ENCODE data around the gene RETREG2. TPM values are rescaled to one million over a fixed set of nuclear protein-coding genes. Genes with fewer than 3 reads are reported as not detected.

Gene RETREG2
- total and polyA plus RNA-seq, 2 experiments from 2014 or later, result 13.2 to 41.8 TPM

DNA sequence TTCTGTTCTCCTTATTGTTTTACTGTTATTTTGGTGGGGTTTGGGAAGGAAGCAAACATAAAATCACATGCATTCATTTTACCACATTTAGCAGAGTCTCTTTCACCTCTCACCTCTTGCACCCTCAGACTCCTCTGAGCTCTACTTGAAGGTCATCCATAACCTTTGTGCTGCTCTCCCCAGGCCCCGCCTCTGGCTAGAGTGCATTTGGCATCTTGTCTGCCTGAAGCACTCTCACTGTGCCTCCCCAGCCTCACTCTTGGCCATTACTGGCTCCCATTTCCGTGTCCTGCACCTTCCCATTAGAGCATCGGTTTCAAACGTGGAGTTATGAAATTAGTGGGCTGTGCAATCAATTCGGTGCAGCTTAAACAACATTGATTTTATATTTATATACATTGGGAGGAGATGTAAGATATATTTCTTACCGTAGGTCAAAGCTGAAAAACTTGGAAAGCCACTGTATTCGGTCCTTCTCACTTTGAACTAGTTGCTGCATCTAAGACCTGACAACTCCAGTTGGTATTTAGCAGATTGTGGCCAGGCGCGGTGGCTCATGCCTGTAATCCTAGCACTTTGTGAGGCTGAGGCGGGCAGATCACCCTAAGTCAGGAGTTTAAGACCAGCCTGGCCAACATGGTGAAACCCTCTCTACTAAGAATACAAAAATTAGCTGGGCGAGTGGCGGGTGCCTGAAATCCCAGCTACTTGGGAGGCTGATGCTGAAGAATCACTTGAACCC is 21.6 kb downstream of the RETREG2 start:
- no peak overlapping the region for H3K27ac Mint-ChIP-seq
- H3K27me3 Mint-ChIP-seq (ENCODE audit: insufficient read depth, low read depth, poor library complexity), result peaks cover 13% of the 10 kb centered on the region
- no peak for DNase-seq (ENCODE audit: low spot score)

More for the DNA sequence above, 21.6 kb downstream of the RETREG2 start:
- H3K36me3 ChIP-seq (ENCODE audit: insufficient read depth), result no peaks in the 10 kb centered on the region
- no peak overlapping the region for H3K4me3 Mint-ChIP-seq
- no peaks in the 10 kb centered on the region for H3K9me2 ChIP-seq (ENCODE audit: insufficient read depth)
- H3K79me2 ChIP-seq (replicated peaks; ENCODE audit: insufficient read depth), result no peaks in the 10 kb centered on the region
- no peak; the same call in 2 of the 3 replicates for ATAC-seq
- H3K4me3 ChIP-seq, result no peak overlapping the region
- TF ChIP-seq CTCF (conservative IDR thresholded peaks at IDR 0.05; ENCODE audit: low read depth in 2 of 2), result no peak
- no peak for TF ChIP-seq JUNB (IDR thresholded peaks at IDR 0.05; ENCODE audit: unreplicated experiment)
- TF ChIP-seq NANOG (IDR thresholded peaks at IDR 0.05; ENCODE audit: borderline replicate concordance), result no peak
- TF ChIP-seq ZNF331 (CRISPR knock-in tag; IDR thresholded peaks at IDR 0.05; ENCODE audit: low read depth), result no peak
- TF ChIP-seq ZNF462 (CRISPR knock-in tag; IDR thresholded peaks at IDR 0.05), result no peak
- TF ChIP-seq STAT1 (IDR thresholded peaks at IDR 0.05; ENCODE audit: unreplicated experiment), result no peak
- no peak for TF ChIP-seq EZH2phosphoT487 (IDR thresholded peaks at IDR 0.05; ENCODE audit: unreplicated experiment)
- no peak for TF ChIP-seq EZH2 (IDR thresholded peaks at IDR 0.05; ENCODE audit: low read depth, unreplicated experiment)
- no peak for TF ChIP-seq ZNF114 (CRISPR knock-in tag; IDR thresholded peaks at IDR 0.05)
- TF ChIP-seq REST (IDR thresholded peaks at IDR 0.05; ENCODE audit: unreplicated experiment), result no peak
- H3K4me2 ChIP-seq, result no peak overlapping the region
- H3K27me3 ChIP-seq (ENCODE audit: insufficient read depth), result no peaks in the 10 kb centered on the region
- no peaks in the 10 kb centered on the region for H3K36me3 Mint-ChIP-seq (ENCODE audit: low read depth)
- H3K9me3 Mint-ChIP-seq, result peaks cover 9% of the 10 kb centered on the region; the same call in 2 of the 3 replicates
- H3K4me1 Mint-ChIP-seq, result peaks cover 10% of the 10 kb centered on the region; the same call in 2 of the 3 replicates
- no peaks in the 10 kb centered on the region for H3F3A ChIP-seq (replicated peaks; ENCODE audit: low read depth)
- no peak overlapping the region for H2AFZ ChIP-seq
- no peak overlapping the region for H3K27ac ChIP-seq (ENCODE audit: low read depth)
- H4K20me1 ChIP-seq (replicated peaks; ENCODE audit: insufficient read depth), result no peaks in the 10 kb centered on the region
- no peaks in the 10 kb centered on the region; the same call in 1 of the 2 replicates for H3K4me1 ChIP-seq (ENCODE audit: insufficient read depth)

All from GM23338 (cell line).